HCT116 (cell line): ENCODE data around the gene VPS45.

Source experiments
- CTCF ChIP-seq, 3 experiments: fragments of 200-600 bp in 1 of 3; sonication (generic) in 1 of 3; IDR thresholded peaks in 2 of 3; conservative IDR thresholded peaks in 1 of 3; 2 replicates each; pipeline ENCODE4 v1.5.1; 2012 to 2017; ENCODE audit warnings: low read depth in 2 of 3, low read length in 2 of 3, antibody characterized with exemption in 1 of 3, borderline replicate concordance in 1 of 3, control low read depth in 1 of 3, mild to moderate bottlenecking in 1 of 3, mixed read lengths in 1 of 3, mixed run types in 1 of 3, moderate library complexity in 1 of 3; ENCODE audit not compliant: insufficient read depth in 1 of 3
- ELF1 ChIP-seq: IDR thresholded peaks from 2 replicates; pipeline ENCODE4 v1.6.1; 2012; ENCODE audit warnings: low read depth, borderline replicate concordance
- JUND ChIP-seq: IDR thresholded peaks from 2 replicates; pipeline ENCODE4 v1.6.1; 2012
- MAX ChIP-seq: IDR thresholded peaks from 2 replicates; pipeline ENCODE4 v1.6.1; 2012
- RAD21 ChIP-seq: IDR thresholded peaks from 2 replicates; pipeline ENCODE4 v1.6.1; 2012; ENCODE audit warnings: low read depth, mild to moderate bottlenecking
- REST ChIP-seq: IDR thresholded peaks from 2 replicates; pipeline ENCODE4 v1.6.1; 2012; ENCODE audit warnings: low read depth
- ZNF274 ChIP-seq: fragments of 200-500 bp; sonication (Bioruptor generic); IDR thresholded peaks from 2 replicates; pipeline ENCODE4 v1.6.1; 2014; ENCODE audit warnings: mild to moderate bottlenecking, low read depth, low read length, inconsistent platforms

GRCh38 chr1:150062113-150062512 is 5.5 kb upstream of the VPS45 start:
- TF ChIP-seq CTCF (IDR thresholded peaks at IDR 0.05 in 2 of 3, conservative IDR thresholded peaks at IDR 0.05 in 1 of 3; ENCODE audit: borderline replicate concordance in 1 of 3, insufficient read depth in 1 of 3, low read depth in 2 of 3, low read length in 2 of 3) (no peak), ELF1 (no peak), ZNF274 (no peak), MAX (no peak), JUND (no peak), RAD21 (no peak), REST (no peak)
